Mesendoderm (in vitro differentiated cells): ENCODE data around the gene ROBO1.
A peak's percentile ranks its signal among the peaks of the same experiment; 100 is the strongest.

Experiments used
- DNase-seq: peaks from one replicate; pipeline ENCODE4 v3.0.0; 2013
- H2AK5ac ChIP-seq: 2 replicates; pipeline ENCODE4 v1.6.1; 2013; ENCODE audit warnings: low read length, inconsistent platforms
- H2BK120ac ChIP-seq: 2 replicates; pipeline ENCODE4 v1.6.1; 2013; ENCODE audit warnings: low read depth, mild to moderate bottlenecking, low read length, moderate library complexity, mixed read lengths
- H2BK15ac ChIP-seq: replicated peaks from 2 replicates; pipeline ENCODE4 v1.6.1; 2013; ENCODE audit warnings: low read depth, mild to moderate bottlenecking, moderate library complexity
- H2BK5ac ChIP-seq: 2 replicates; pipeline ENCODE4 v1.6.1; 2013; ENCODE audit warnings: low read length, inconsistent platforms
- H3K18ac ChIP-seq: 2 replicates; pipeline ENCODE4 v1.6.1; 2013; ENCODE audit warnings: mild to moderate bottlenecking, low read length, mixed read lengths
- H3K23ac ChIP-seq: one replicate; pipeline ENCODE4 v1.6.1; 2013; ENCODE audit warnings: low read length
- H3K27ac ChIP-seq: 2 replicates; pipeline ENCODE4 v1.5.1; 2013; ENCODE audit warnings: low read depth, mild to moderate bottlenecking, inconsistent platforms, low read length, moderate library complexity
- H3K27me3 ChIP-seq: 2 replicates; pipeline ENCODE4 v1.6.1; 2013; ENCODE audit warnings: low read length, control low read depth, mild to moderate bottlenecking, inconsistent platforms; ENCODE audit not compliant: insufficient read depth, poor library complexity
- H3K36me3 ChIP-seq: 2 replicates; pipeline ENCODE4 v1.6.1; 2013; ENCODE audit warnings: low read length, inconsistent platforms; ENCODE audit not compliant: control insufficient read depth, insufficient read depth
- H3K4ac ChIP-seq: one replicate; pipeline ENCODE4 v1.6.1; 2013; ENCODE audit warnings: low read depth, mild to moderate bottlenecking, low read length, moderate library complexity
- H3K4me1 ChIP-seq: 2 replicates; pipeline ENCODE4 v1.6.1; 2013; ENCODE audit warnings: low read depth, low read length, inconsistent platforms; ENCODE audit not compliant: control insufficient read depth
- H3K4me2 ChIP-seq: 2 replicates; pipeline ENCODE4 v1.6.1; 2013; ENCODE audit warnings: low read length
- H3K4me3 ChIP-seq: 2 replicates; pipeline ENCODE4 v1.5.1; 2013; ENCODE audit warnings: mild to moderate bottlenecking, low read length
- H3K56ac ChIP-seq: one replicate; pipeline ENCODE4 v1.6.1; 2013; ENCODE audit warnings: low read length
- H3K79me1 ChIP-seq: 2 replicates; pipeline ENCODE4 v1.6.1; 2013; ENCODE audit warnings: low read length, inconsistent platforms
- H3K79me2 ChIP-seq: 2 replicates; pipeline ENCODE4 v1.6.1; 2013; ENCODE audit warnings: mild to moderate bottlenecking, low read length; ENCODE audit not compliant: control insufficient read depth, insufficient read depth
- H3K9ac ChIP-seq: 2 replicates; pipeline ENCODE4 v1.6.1; 2013; ENCODE audit warnings: low read length, inconsistent platforms
- H4K5ac ChIP-seq: one replicate; pipeline ENCODE4 v1.6.1; 2013; ENCODE audit warnings: low read length
- H4K8ac ChIP-seq: one replicate; pipeline ENCODE4 v1.6.1; 2013; ENCODE audit warnings: low read depth, mild to moderate bottlenecking, control low read depth, low read length, moderate library complexity
- WGBS: extraction: QIAGEN DNeasy Blood & Tissue Kit; methylation state at CpG from one replicate; pipeline ENCODE4 v1.1.7; 2013; ENCODE audit warnings: low lambda C conversion rate, missing lambda C conversion rate; ENCODE audit not compliant: insufficient coverage; ENCODE audit errors: extremely low coverage; 5-methylcytosine and 5-hydroxymethylcytosine counted together

ROBO1 gene

DNA sequence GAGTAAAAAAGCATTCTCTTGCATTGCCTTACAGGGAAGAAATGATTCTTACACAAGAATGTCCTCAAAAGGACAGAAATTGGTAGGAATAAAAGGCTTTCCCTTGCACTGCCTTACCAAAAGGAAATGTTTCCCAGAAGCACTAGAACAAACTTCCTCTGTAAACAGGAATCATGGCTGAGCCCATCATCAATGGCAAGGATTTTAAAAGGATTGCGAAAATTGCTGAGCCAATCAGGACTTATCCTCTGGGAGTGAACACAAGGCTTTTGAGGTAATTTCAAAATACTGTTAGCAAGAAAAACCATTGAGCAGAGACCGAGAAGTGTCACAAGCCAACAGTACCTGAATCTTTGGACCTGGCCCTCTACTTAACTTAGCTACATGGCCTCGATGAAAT lies 897.3 kb downstream of the ROBO1 start:
- Histone ChIP-seq H3K4me1 (peaks cover 5% of the 10 kb centered on the region), H4K5ac (no peak overlapping the region), H3K79me2 (no peaks in the 10 kb centered on the region), H3K9ac (no peak overlapping the region), H3K27ac (no peak overlapping the region), H3K4me3 (no peak overlapping the region), H2BK120ac (no peak overlapping the region), H3K79me1 (no peaks in the 10 kb centered on the region), H3K36me3 (no peaks in the 10 kb centered on the region), H3K4me2 (no peak overlapping the region), H4K8ac (no peak overlapping the region), H3K23ac (no peak overlapping the region), H2BK5ac (no peak overlapping the region), H3K56ac (no peak overlapping the region), H3K4ac (no peak overlapping the region), H2BK15ac (no peak overlapping the region), H3K18ac (no peak overlapping the region), H2AK5ac (no peak overlapping the region), H3K27me3 (no peaks in the 10 kb centered on the region)
- no peak for DNase-seq
- no CpG with 5 or more reads among the region's 3 CpGs for WGBS

DNA sequence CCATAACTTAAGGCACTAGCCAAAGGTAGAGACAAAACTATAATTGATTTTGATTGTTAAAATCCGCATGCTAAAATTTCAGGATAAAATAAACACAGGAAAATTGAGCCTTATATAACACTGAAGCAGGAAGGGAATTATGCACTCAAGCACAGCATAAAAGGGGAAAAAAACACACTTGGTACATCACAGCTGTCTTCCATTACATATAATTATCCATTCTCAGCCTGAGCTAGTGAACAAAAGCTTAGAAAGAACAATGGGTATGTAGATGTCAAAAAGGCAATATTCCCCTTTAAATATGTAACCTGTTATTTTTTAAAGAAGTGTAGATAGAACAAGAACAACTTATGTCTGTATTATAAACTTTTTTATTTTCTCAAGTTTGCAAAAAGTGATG lies 899.2 kb downstream of the ROBO1 start:
- Histone ChIP-seq H4K8ac (no peak overlapping the region), H3K27ac (no peak overlapping the region), H3K27me3 (no peaks in the 10 kb centered on the region), H3K9ac (no peak overlapping the region), H2BK5ac (no peak overlapping the region), H3K79me1 (no peaks in the 10 kb centered on the region), H2BK15ac (no peak overlapping the region), H3K36me3 (no peaks in the 10 kb centered on the region), H2BK120ac (no peak overlapping the region), H4K5ac (no peak overlapping the region), H3K4me2 (no peak overlapping the region), H3K18ac (no peak overlapping the region), H3K56ac (no peak overlapping the region), H3K4me3 (no peak overlapping the region), H3K79me2 (no peaks in the 10 kb centered on the region), H3K23ac (no peak overlapping the region), H2AK5ac (no peak overlapping the region), H3K4me1 (peaks cover 5% of the 10 kb centered on the region), H3K4ac (no peak overlapping the region)
- no peak for DNase-seq
- no CpG with 5 or more reads among the region's 1 CpG for WGBS

DNA sequence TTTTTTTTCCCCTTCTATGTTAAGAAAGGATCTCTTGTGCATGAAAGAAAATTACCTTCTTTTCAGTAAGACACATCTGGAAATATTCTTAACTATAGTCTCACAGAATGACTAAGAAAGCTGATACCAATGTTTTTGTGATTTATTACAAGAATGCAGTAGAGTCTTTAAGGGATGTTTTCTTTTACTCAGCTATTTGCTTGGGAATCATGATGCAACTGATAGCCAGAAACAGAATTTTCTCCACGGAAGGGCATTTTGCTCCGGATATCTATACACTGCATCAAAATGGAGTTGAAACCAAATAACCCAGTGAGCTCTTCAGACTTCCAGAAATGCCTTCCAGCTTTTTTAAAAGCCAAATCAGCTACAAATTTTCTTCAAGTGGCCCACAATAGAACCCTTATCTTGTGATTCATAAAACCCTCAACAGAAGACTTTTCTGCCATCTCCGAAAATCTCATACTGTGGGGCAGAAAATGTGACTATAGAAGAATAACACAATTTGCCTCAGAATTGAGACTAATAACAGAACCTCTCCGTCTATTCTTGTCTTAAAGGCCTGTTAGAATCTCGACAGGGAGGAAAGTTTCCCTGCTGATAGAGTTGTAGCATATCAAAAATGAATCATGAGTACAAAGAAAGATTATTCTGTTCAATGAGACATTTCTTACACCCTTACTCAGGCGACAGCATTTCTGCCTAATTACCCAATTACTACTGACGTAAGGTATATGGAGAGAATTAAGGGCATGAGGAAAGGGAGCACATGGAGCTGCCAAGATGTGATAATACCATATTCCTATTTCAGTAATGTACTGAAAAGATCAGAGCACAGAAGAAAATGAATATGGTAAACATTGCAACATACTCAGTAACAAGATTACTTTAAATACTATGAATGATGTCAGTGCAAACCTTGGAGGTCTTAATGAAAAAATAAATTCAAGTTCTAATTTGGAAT lies 900.1 kb downstream of the ROBO1 start:
- Histone ChIP-seq H3K56ac (no peak overlapping the region), H3K23ac (no peak overlapping the region), H3K4me2 (no peak overlapping the region), H3K79me2 (no peaks in the 10 kb centered on the region), H4K8ac (no peak overlapping the region), H3K4me3 (no peak overlapping the region), H3K36me3 (no peaks in the 10 kb centered on the region), H3K27me3 (no peaks in the 10 kb centered on the region), H3K4me1 (peaks cover 5% of the 10 kb centered on the region), H3K27ac (no peak overlapping the region), H2BK5ac (no peak overlapping the region), H2BK15ac (no peak overlapping the region), H3K9ac (no peak overlapping the region), H4K5ac (no peak overlapping the region), H3K4ac (no peak overlapping the region), H2BK120ac (no peak overlapping the region), H3K79me1 (no peaks in the 10 kb centered on the region), H3K18ac (no peak overlapping the region), H2AK5ac (no peak overlapping the region)
- DNase-seq = no peak
- no CpG with 5 or more reads among the region's 7 CpGs for WGBS

DNA sequence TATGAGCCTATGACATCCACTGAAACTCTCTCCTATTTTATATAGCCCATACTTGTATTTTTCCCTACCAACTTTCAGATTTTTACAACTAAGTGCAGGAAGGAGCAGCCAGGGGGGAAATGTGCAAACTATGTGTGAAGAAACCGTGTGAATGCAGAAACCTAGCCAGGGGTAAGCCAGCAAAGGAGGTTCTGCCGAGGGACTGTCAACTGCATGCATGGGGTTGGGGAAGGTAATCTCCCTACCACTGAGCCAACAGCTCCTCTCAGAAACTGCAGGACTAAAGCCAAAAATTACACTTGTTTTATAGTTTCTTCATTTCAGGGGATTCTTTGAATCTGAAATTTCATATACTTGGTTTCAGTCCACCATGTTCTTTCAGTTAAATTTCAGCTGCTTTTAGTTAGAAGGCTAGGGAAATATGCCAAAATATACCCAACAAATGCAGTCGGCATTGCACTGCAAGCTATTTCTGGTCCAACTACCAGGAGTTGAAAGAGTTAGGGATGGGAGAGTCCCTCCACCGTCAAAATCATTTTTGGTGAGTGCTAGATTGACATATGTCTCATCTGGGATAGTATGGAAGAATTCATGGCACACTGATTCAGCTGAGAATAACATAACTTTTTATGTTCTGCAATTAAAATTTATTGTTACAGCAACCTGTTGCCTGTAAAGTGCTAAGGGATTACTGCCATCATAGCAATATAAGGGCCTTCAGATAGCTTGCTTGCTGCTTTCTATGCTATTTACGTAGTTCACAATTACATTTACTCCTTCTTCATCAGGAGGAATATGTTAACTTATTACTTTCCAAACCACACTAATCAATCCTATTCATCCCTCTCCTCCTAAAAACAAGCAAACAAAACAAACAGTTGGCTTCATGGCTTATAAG lies 904.2 kb downstream of the ROBO1 start:
- Histone ChIP-seq H3K4me2 (no peak overlapping the region), H3K9ac (no peak overlapping the region), H3K79me2 (peaks cover 2% of the 10 kb centered on the region), H2BK120ac (no peak overlapping the region), H3K23ac (no peak overlapping the region), H3K4ac (no peak overlapping the region), H3K27ac (no peak overlapping the region), H4K5ac (no peak overlapping the region), H3K4me3 (no peak overlapping the region), H3K4me1 (peaks cover 5% of the 10 kb centered on the region), H2BK5ac (no peak overlapping the region), H3K18ac (no peak overlapping the region), H3K56ac (no peak overlapping the region), H2AK5ac (no peak overlapping the region), H3K27me3 (no peaks in the 10 kb centered on the region), H2BK15ac (no peak overlapping the region), H3K79me1 (no peaks in the 10 kb centered on the region), H4K8ac (no peak overlapping the region), H3K36me3 (no peaks in the 10 kb centered on the region)
- DNase-seq = peak; percentile 83
- WGBS = no CpG with 5 or more reads among the region's 5 CpGs

DNA sequence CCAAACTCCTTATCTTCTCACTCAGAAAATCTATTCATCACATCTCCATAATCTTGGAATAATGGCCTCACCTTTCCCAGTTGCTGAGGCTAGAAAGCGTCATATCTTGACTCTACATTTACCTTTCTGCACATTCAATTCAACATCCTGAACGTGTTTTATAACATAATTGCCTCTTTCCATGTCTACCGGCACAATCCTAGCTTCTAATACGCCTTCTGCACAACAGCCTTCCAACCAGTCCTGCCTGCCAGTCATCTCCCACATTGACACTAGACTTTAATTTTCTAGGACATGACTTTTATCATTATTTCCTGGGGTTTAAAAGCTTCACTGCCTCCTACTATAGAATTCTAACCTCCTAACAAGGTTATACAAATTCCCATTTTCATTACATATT lies 906.6 kb downstream of the ROBO1 start:
- Histone ChIP-seq H3K79me1 (no peaks in the 10 kb centered on the region), H3K56ac (no peak overlapping the region), H3K18ac (no peak overlapping the region), H3K27ac (no peak overlapping the region), H3K4me1 (peaks cover 5% of the 10 kb centered on the region), H2BK15ac (no peak overlapping the region), H2AK5ac (no peak overlapping the region), H3K79me2 (peaks cover 2% of the 10 kb centered on the region), H3K23ac (no peak overlapping the region), H2BK5ac (no peak overlapping the region), H3K4me3 (no peak overlapping the region), H4K5ac (no peak overlapping the region), H2BK120ac (no peak overlapping the region), H3K36me3 (no peaks in the 10 kb centered on the region), H4K8ac (no peak overlapping the region), H3K27me3 (no peaks in the 10 kb centered on the region), H3K9ac (no peak overlapping the region), H3K4ac (no peak overlapping the region), H3K4me2 (no peak overlapping the region)
- DNase-seq = no peak
- WGBS = no CpG with 5 or more reads among the region's 4 CpGs
